ENCODE results near the gene RASSF6.
"Not testable (repeated sequence)": the region's sequence is repeated elsewhere in the genome, so short reads cannot be mapped to it uniquely, and the experiment has no call there.

Gene RASSF6

DNA sequence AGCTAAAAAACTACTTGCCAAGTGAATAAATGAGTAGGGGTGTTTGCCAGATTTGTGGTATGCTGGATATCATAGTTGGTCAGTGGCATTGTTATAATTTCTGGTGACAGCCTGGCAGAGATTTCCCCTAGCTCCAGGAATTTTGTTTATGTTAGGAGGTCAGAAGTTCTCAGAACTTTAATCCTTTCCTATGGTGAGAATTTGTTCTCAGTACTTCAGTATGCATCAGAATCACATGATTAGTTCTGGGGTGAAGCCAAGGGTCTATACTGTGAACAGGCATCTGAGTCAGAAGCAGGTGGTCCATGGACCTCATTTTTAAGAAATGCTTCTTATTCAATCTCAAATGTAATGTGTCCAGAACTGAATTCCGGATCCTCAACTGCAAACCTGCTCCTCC is 10.5 kb downstream of the RASSF6 start:
- DNase-seq, result no peak

DNA sequence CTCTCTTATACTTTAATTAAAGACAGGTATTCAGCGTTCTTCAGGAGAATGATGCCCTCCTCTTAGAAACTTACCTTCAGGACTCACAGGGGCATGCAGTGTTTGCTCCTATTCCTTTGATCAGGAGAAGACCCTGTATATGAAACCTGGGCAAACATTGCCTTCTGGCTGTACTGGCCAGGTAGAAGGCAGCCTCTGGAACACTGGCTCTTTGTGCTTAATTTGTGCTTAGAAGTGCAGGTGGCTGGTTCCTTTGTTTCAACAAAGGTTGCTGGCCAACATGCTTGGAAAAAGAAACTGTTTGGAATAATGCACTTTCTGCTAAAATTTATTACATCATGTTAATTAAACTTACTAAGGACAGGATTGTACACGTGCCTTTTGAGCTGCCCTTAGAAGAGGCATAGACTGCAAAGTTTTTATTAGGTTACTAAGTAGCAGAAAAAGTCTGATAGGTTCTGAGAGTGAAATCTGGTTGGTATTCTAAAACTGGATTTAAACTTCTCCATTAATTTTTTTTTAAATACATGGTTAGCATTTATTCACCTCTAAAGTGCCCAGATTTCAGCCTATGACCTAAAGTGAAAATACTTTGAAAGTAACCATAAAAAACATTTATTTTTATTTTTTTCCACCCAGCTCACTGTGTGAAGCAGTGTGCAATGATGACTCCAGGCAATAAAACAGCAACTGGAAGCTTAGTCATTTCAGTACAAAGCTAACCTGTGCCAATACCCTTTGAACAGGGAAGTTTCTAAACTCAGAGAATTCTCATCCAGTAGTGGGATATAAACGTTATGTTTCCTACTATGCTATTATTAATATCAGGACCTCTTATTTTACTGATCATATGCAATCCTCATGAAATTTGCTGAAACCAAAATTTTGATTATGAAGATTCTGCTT is 11.3 kb downstream of the RASSF6 start:
- DNase-seq, result no peak

DNA sequence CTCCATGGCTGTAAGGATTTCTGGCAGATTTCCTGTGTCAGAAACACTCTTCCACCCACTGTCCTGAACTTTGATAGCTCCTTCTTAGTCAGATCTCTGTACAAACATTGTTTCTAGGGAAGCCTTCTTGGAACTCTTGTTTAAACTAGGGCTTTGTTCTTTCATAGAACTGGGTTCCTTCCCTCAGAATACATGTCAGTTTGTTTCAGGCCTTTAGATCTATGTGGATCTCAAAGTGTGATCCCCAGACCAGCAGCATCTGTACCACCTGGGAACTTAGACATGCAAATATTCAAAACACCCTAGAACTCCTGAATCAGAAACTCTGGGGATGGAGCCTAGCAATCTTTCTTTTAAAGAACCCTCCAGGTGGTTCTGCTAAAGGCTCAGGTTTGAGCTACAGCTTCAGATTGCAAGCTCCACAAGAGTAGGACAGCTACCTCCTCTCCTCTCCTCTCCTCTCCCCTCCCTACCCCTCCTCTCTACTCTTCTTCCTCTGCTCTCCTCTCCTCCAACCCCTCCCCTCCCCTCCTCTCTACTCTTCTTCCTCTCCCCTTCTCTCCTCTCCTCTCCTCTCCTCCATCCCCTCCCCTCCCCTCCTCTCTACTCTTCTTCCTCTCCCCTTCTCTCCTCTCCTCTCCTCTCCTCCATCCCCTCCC is 12.7 kb downstream of the RASSF6 start:
- no peak for DNase-seq

DNA sequence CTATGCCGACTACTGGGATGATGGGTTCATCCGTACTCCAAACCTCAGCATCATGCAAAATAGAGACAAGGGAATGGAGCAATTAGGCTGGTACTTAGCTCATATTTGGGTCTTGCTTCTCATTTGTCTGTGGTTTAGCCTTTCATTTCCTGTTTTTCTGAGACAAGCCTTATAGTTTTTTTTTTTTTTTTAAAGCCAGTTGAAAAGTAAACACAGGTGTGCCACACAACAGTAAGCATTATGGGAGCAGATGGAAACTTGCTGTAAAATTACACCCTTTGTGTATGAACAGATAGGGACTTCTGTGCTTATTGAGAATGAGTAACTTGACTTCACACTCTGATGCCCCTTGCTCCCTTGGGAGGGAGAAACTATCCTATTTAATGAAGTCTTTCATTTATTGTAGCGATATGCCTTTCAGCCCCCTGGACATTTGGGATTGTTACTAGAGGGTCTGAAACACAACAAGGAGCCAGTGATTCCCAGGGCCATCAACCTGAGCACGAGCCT is 13.7 kb downstream of the RASSF6 start:
- peak; percentile 74 to 79 for DNase-seq

DNA sequence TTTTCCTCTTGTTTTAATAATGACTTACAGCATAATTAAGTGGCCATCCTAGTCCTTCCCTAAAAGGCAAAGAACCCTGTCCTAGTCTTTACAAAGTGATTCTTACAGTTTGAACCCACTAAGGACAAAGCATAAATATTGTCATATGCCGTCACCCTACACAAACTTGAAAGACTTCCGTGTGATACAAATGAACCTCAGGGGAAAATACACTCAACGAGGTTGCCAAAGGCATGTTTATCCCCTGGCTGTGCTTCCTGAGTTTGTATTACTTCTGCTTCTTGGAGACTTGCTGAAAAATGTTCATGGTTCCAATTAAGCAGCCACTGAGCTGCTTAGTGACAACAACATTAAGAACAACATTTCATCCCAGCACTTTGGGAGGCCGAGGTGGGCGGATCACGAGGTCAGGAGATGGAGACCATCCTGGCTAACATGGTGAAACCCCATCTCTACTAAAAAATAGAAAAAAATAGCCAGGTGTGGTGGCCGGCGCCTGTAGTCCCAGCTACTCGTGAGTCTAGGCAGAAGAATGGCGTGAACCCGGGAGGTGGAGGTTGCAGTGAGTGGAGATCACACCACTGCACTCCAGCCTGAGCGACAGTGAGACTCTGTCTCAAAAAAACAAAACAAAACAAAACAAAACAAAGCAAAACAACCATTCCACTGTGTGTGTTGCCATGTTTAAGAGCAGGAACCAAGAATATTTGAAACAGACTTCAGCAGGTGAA is 16.2 kb downstream of the RASSF6 start:
- no peak for DNase-seq

DNA sequence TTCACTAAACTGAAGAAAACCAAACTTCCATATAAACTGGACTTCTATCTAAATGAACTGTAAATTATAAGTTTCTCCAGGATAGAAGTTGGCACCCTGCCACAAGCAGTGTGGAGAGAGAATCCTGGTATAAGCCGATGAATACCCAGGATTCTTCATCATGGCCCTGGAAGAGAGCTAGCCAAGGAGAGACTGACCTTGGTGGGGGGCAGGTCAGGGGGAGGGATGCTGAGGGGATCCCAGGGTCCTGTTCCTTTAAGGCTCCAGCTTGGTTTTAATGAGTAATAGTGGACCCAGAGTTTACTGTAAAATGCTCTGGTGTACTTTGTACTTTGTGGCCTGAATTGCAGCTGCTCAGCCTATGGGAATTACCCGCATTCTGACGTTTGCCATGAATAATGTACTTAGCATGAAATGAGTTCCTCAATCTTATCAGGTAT is 16.9 kb downstream of the RASSF6 start:
- DNase-seq, result no peak

DNA sequence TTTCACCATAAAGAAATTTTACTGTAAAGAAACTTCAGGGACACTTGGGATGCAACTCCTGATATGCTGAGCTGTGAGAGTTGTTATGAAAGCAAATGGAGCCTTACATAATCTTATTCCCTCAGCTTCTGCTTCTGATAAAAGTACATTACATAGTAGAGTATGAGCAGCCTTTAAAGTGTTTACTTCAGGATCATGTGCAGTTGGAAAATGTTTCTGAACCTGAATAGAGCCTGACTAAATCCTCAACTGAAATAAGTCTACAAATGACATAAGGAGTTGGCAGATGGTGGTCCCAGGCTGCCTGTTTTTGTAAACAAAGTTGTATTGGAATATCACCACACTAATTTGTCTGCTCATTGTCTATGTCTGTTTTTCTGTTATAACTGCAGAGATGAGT is 19.3 kb downstream of the RASSF6 start:
- no peak for DNase-seq

DNA sequence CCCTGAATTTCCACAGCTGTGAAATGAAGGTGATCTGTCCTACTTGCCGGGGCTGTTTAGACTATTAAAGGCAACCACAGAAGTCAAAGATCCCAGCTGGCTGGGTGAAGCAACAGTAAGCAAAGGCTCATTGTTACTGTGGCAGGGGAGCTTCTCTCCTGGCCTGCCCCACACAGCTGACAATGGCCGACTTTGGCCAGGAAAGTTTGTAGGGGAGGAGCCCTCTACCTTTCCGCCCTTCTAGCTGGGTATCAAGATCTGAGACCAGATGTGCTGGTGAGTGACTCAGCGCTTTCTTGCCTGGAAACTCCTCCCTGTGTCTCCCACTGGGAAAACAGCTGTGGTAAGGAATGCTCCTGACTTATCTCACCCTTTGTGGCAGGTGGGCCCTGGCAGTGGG is 21.1 kb downstream of the RASSF6 start:
- DNase-seq, result no peak

DNA sequence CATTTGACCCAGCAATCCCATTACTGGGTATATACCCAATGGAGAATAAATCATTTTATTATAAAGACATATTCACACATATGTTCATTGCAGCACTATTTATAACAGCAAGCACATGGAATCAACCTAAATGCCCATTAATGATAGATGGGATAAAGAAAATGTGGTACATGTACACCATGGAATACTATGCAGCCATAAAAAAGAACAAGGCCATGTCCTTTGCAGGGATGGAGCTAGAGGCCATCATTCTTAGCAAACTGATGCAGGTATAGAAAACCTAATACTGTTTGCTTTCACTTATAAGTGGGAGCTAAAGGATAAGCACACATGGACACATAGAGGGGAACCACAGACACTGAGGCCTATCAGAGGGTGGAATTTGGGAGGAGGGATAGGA is 22.6 kb downstream of the RASSF6 start:
- DNase-seq, result no peak

DNA sequence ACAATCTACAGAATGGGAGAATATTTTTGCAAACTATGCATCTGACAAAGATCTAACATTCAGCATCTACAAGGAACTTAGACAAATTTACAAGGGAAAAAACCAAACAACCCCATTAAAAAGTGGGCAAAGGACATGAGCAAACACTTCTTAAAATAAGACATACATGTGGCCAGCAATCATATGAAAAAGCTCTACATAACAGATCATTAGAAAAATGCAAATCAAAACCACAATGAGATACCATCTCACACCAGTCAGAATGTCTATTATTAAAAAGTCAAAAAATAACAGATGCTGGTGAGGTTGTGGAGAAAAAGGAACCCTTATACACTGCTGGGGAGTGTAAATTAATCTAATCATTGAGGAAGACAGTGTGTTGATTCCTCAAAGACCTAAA is 23.1 kb downstream of the RASSF6 start:
- DNase-seq, result not testable (repeated sequence)

DNA sequence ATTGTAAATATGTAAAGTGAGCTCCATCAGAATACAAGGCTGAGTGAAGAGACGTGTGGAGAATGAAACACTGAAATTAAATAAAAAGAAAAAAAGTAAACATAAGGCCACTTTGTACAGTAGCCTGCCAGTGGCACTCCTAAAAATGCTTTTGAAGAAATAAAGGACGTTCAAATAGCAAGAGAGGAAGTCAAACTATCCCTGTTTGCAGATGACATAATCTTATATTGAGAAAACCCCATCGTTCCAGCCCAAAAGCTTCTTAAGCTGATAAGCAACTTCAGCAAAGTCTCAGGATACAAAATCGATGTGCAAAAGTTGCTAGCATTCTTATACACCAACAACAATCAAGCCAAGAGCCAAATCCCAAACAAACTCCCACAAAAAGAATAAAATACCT is 24.2 kb downstream of the RASSF6 start:
- no peak for DNase-seq

DNA sequence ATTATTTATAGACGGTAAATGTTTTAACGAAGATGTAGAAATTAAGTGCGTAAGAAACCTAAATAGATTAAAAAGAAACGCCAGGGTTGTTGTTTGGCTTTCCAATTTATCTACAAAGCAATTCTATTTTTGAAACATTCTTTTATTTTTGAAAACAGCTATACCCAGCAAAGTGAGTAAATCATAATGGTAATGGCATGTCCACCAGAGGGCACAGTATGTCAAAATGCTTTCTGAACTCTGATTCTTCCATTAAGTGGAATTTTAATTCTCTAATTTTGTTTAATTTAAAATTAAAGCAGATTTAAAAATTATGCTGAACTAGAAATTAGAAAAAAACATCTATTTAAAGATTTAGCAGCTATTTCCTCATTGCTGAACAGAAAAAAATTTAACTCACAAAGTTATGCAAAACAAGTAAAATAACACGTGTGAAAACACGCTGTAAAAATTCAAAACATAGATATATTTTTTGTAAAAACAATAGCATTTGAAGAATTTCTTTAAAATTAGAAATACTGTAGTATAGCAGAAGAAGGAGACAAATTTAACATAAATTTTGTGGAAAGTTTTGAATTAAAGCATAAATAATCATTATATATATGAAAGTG is 26.5 kb downstream of the RASSF6 start:
- DNase-seq, result no peak

DNA sequence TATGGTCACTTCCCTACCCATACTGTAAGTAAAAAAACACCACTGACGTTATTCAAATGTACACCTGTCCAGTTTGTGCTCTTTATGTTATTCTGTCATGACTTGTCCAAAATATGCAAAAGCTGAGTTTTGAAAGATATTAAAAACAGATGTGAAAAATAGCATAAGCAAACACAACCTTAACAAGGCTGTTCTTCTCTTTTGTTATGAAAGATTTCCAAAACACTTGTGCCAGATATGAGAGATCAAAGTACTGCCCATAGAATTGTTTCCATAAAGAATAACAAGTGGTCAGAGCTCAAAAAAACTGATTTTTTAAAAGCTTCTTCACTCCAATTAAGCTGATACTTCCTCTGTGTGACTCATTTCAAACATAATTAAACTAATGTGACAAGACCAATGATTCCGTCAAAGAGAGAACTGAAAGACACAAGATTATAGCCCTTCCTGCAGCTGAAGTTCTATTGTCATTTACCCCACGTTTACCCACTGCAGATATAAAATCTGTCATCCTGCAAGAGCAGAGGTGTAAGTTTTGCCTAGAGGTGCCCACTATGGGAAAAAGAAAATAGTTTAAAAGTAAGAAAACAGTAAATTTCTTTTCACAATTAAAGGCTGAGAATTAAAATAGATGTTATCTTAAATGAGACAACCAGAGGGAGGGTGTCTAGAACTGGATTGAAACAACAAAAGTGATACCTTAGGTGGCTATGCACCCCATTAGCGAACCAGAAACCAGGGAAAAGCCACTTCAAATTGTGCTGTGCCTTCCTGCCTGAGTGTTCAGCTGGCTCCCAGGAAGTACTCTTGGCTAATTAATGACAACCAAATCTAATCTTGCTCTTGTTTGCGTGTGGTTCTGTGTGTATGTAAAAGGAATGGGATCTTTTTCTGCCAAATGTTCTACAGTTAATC is 30.1 kb downstream of the RASSF6 start:
- peak in 1 of 2 experiments; percentile 47 for DNase-seq

DNA sequence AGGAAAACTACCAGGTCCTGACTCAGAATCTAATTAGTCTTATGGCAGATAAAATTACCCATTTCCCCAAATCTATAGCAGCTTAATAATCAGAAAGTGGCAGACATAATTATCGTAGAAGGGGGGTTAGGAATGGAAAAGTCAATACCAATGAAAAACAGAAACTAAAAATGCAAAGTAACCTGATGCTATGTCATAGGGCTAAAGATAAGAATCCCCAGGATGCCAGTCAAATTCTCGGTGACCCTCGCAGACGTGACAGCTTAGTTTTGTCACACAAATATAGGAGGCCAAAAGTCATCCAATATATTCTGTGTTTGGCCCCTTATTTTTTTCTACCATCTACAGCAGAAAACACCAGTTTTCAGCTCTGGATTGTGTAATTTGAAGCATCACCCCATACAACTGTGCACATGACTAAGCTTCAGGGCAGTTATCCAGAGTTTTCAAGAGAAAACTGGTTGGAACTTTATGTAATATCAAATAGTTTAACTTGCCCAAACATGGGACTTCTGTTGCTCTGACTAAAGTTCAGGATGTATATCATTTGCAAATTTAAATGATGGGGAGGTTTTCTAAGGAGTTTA is 30.9 kb downstream of the RASSF6 start:
- peak; percentile 24 to 49 for DNase-seq

DNA sequence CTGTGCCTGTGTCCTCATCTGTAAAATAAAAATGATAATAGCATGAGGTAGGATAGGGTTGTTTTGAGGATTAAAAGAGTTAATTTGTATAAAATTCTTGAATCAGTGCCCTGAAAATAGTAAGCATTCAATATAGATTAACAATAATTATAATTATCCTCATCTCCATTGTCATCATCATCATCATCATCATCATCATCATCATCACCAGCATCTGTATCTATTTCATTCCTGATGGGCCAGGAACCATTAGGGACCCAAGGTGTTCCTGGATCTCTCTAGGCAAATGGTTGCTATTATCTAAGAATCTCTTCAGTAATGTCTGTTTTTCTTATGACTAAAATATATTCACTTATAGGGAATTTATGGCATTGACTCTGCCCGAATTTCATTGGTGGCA is 31.6 kb downstream of the RASSF6 start:
- DNase-seq, result no peak

DNA sequence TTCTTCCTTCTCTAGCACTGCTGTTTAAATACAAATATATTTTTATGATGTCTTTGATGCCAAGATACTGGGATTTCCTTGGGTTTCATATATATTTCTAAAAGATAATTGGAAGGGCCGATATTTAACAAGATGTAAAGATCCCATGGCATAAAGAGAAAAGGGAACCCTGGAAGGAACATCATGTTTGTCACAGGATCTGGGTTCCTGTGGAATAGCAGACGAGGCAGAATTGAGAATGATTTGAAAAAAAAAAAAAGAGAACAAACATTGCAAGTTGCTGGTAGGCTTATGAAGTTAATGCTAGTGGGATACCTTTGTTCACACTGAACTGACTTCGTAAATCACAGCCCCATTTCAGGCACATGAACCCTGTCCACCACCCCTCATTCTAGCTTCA is 33.6 kb downstream of the RASSF6 start:
- DNase-seq, result no peak

DNA sequence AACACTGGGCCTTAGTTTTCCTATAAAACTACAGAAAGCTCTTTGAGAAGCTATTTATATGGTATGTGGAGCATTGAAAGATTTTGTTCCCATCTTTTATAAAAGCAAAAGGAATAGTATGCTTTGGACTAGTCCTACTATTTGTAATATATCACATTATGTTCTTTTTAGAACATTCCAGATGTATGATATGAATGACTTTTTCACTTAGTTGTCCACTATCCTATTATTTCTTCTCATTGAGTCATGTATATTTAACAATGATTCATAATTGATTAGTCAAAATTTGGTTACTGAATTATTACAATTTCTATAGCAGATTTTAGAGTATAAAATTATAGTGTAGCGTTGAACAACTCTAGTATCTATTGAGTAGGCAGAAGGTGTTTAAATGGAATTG is 34.2 kb downstream of the RASSF6 start:
- no peak for DNase-seq

DNA sequence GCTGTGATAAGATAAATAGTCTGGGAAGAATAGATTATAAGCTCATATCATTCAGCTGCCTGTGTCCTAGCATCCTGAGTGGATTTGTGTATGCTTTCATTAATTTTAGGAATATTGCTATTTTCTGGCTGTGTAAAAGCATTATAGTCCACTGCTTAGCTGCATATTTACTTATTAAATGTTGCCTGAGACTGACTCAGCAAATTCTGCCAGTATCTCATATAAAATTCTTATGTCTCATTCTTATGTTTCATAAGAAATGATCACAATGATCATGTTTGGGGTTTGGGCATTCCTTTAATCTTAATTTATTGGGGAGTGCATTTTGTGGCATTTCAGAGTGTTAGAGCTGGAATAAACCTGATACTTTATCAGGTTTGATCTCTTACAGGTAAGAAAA is 34.9 kb downstream of the RASSF6 start:
- DNase-seq, result no peak

DNA sequence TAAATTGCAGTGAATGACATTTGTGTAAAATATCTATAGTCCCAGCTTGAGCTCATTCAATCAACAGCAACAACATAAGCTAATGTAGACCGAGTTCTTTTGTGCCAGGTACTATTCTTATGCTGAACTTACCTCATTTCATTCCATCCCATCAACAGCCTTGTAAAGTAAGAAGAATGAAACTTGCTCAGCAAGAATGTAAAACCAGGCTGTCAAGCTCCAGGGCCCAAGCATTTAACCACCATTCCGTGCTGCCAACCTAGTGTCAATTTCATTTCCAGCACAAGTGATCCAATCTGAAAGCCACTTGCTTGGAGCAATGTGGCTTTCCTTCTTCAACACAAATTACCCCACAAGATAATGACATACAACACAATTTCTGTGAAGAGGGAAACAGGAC is 36.6 kb downstream of the RASSF6 start:
- no peak for DNase-seq

DNA sequence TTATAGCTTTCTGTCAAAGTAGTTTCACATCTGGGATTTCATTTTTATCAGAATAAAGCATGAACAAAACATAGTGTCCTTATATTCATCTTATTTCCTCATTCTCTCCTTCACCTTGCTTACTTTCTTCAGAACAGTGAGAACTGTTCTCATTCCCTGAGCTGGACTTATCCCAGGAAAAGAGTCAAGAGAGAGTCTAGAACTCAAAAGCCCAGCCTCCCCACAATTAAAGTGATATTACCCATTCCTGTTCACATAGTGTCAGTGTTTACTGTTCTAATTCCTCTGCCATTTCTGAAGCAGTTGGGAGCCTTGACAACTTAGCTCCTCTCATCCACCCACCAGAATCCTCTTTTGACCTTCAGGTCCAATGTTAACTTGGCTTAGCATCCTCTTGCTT is 42.9 kb downstream of the RASSF6 start:
- no peak for DNase-seq

DNA sequence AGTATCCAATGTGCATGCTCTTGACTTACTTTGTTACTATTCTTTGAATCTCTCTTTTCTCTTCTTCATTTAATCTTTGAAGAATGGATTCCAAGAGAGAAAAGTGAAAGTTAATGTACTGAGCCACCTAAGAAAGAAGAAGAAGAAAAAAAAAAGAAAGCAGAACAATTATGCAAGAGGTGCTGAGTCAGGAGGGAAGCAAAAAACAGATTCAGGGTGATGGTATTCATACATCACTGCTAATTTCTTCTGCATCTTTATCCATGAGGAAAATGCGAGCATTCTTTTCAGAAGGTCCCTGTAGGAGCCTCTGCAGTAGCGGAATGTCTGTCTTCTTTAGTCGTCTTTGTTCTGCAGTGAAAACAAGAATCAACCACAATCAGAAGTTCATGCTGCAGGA is 43.9 kb downstream of the RASSF6 start:
- DNase-seq, result no peak

DNA sequence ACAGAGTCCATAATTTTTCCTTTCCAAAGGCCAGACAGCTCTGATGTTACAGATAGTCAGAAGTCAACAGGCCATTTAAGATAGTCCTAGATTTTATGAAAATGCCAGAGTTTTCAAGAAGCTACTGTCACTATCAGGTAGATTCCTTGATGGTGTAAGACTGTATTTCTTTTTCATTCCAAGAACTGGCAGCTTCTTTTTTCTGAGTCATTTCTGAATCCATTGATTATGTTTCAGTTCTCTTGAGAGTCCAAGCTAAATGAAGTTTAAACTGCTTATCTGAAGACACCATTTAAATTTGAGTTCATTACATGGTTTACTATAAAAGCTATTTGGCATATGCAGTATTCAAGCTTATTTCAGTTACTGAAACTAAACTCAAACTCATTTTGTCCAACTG is 44.6 kb downstream of the RASSF6 start:
- no peak for DNase-seq

Measured in NCI-H1930 (cell line).